H1 (cell line): ENCODE data around the gene EML5. TPM values are rescaled to one million over a fixed set of nuclear protein-coding genes. Genes with fewer than 3 reads are reported as not detected.

Experiments
- CTCF ChIA-PET: fragments of 300-600 bp; sonication (Branson Sonifier 250); formaldehyde crosslinking; loops from one replicate; lab custom pipeline; 2021; ENCODE audit not compliant: partially characterized antibody; lab: Charles Lee
- POLR2A ChIA-PET: fragments of 300-600 bp; sonication (Branson Sonifier 250); formaldehyde crosslinking; loops from one replicate; lab custom pipeline; 2021; ENCODE audit warnings: inconsistent platforms; ENCODE audit not compliant: partially characterized antibody; lab: Charles Lee
- DNase-seq, 2 experiments: peaks; one replicate each; pipeline versions ENCODE4 v3.0.0 to v3.0.0-alpha.2; 2010 to 2022; ENCODE audit warnings: low spot score in 2 of 2, low read depth in 1 of 2, mixed read lengths in 1 of 2
- FAIRE-seq: peaks from 2 replicates; lab custom pipeline; 2011; peaks lifted over from hg19 to GRCh38; lab: Jason Lieb, UNC
- H2AFZ ChIP-seq: 2 replicates; pipeline ENCODE4 v1.8.1; 2012; ENCODE audit warnings: low read length, inconsistent platforms
- H2AK5ac ChIP-seq: 2 replicates; pipeline ENCODE4 v1.6.1; 2013; ENCODE audit warnings: low read depth, low read length
- H2BK120ac ChIP-seq: replicated peaks from 2 replicates; pipeline ENCODE3; 2013; ENCODE audit warnings: low read depth, low read length, inconsistent platforms
- H2BK12ac ChIP-seq: 2 replicates; pipeline ENCODE4 v1.6.1; 2013; ENCODE audit warnings: low read depth, low read length
- H2BK15ac ChIP-seq: 2 replicates; pipeline ENCODE4 v1.6.1; 2013; ENCODE audit warnings: low read length
- H2BK20ac ChIP-seq: 2 replicates; pipeline ENCODE4 v1.6.1; 2013; ENCODE audit warnings: low read length
- H2BK5ac ChIP-seq: 2 replicates; pipeline ENCODE4 v1.6.1; 2013; ENCODE audit warnings: low read depth, low read length
- H3K14ac ChIP-seq: 2 replicates; pipeline ENCODE4 v1.6.1; 2013; ENCODE audit warnings: inconsistent platforms; ENCODE audit not compliant: insufficient read length
- H3K18ac ChIP-seq: 2 replicates; pipeline ENCODE4 v1.6.1; 2013; ENCODE audit warnings: low read length; ENCODE audit errors: extremely low read depth
- H3K23ac ChIP-seq: 2 replicates; pipeline ENCODE4 v1.6.1; 2013; ENCODE audit warnings: inconsistent platforms; ENCODE audit not compliant: insufficient read length
- H3K23me2 ChIP-seq: 2 replicates; pipeline ENCODE4 v1.6.1; 2013; ENCODE audit warnings: low read depth, low read length
- H3K27ac ChIP-seq: 2 replicates; pipeline ENCODE4 v1.6.1; 2011; ENCODE audit warnings: low read depth, low read length, inconsistent platforms
- H3K27me3 ChIP-seq, 4 experiments: replicated peaks in 1 of 4; 1 replicate in 1 of 4; 2 replicates in 3 of 4; pipeline versions ENCODE4 v1.6.1 to v1.8.1; 2011 to 2013; ENCODE audit warnings: low read length in 3 of 4, mild to moderate bottlenecking in 3 of 4, inconsistent platforms in 2 of 4, mixed read lengths in 2 of 4, moderate library complexity in 1 of 4; ENCODE audit not compliant: control insufficient read depth in 3 of 4, insufficient read depth in 3 of 4; ENCODE audit errors: extremely low read depth in 1 of 4
- H3K36me3 ChIP-seq, 4 experiments: 2 replicates each; pipeline versions ENCODE4 v1.6.1 to v1.8.1; 2011 to 2013; ENCODE audit warnings: mild to moderate bottlenecking in 4 of 4, low read length in 3 of 4, moderate library complexity in 2 of 4, control low read depth in 1 of 4, inconsistent platforms in 1 of 4; ENCODE audit not compliant: insufficient read depth in 4 of 4, control insufficient read depth in 2 of 4
- H3K4ac ChIP-seq: replicated peaks from 2 replicates; pipeline ENCODE3; 2013; ENCODE audit warnings: low read length, low read depth, mixed read lengths, inconsistent platforms; ENCODE audit not compliant: insufficient read length
- H3K4me1 ChIP-seq, 4 experiments: replicated peaks in 1 of 4; 1 replicate in 1 of 4; 2 replicates in 3 of 4; pipeline versions ENCODE4 v1.6.1 to v1.8.1; 2011 to 2013; ENCODE audit warnings: low read length in 3 of 4, inconsistent platforms in 2 of 4, mixed read lengths in 1 of 4; ENCODE audit not compliant: insufficient read depth in 4 of 4, control insufficient read depth in 3 of 4
- H3K4me2 ChIP-seq, 2 experiments: 2 replicates each; pipeline versions ENCODE4 v1.6.1 to v1.8.1; 2011 to 2013; ENCODE audit warnings: low read depth in 2 of 2, low read length in 2 of 2, control low read depth in 1 of 2, inconsistent platforms in 1 of 2, mild to moderate bottlenecking in 1 of 2; ENCODE audit not compliant: insufficient read depth in 1 of 2
- H3K4me3 ChIP-seq, 4 experiments: fragments of 200-600, 300-600 bp in 1 of 4; sonication (generic), shearing (Covaris generic), sonication (Bioruptor Twin) in 1 of 4; 2 replicates each; pipeline versions ENCODE4 v1.5.1 to v1.8.1; 2011 to 2016; ENCODE audit warnings: low read length in 4 of 4, low read depth in 3 of 4, control low read depth in 2 of 4, inconsistent platforms in 2 of 4, mild to moderate bottlenecking in 2 of 4, mixed read lengths in 1 of 4, moderate library complexity in 1 of 4; ENCODE audit not compliant: insufficient read depth in 2 of 4; ENCODE audit errors: extremely low read depth in 1 of 4
- H3K56ac ChIP-seq: replicated peaks from 2 replicates; pipeline ENCODE3; 2013; ENCODE audit warnings: low read depth, mild to moderate bottlenecking, mixed read lengths, low read length, inconsistent platforms; ENCODE audit not compliant: insufficient read length
- H3K79me1 ChIP-seq: 2 replicates; pipeline ENCODE4 v1.6.1; 2013; ENCODE audit warnings: low read depth, low read length, control low read depth
- H3K79me2 ChIP-seq, 2 experiments: 2 replicates each; pipeline versions ENCODE4 v1.6.1 to v1.8.1; 2012 to 2013; ENCODE audit warnings: low read length in 2 of 2, mild to moderate bottlenecking in 2 of 2, inconsistent platforms in 1 of 2; ENCODE audit not compliant: insufficient read depth in 2 of 2, control insufficient read depth in 1 of 2
- H3K9ac ChIP-seq, 4 experiments: replicated peaks in 1 of 4; 1 replicate in 1 of 4; 2 replicates in 3 of 4; pipeline versions ENCODE4 v1.6.1 to v1.8.1; 2011 to 2013; ENCODE audit warnings: low read depth in 3 of 4, low read length in 3 of 4, control low read depth in 2 of 4, mild to moderate bottlenecking in 2 of 4, moderate library complexity in 2 of 4, inconsistent platforms in 1 of 4; ENCODE audit errors: extremely low read depth in 1 of 4
- H3K9me3 ChIP-seq, 2 experiments: 2 replicates each; pipeline versions ENCODE4 v1.6.1 to v1.8.1; 2012 to 2013; ENCODE audit warnings: mild to moderate bottlenecking in 2 of 2, moderate library complexity in 2 of 2, control low read depth in 1 of 2, inconsistent platforms in 1 of 2, low read depth in 1 of 2, low read length in 1 of 2, mixed read lengths in 1 of 2; ENCODE audit not compliant: insufficient read depth in 2 of 2
- H4K20me1 ChIP-seq, 2 experiments: replicated peaks in 1 of 2; 2 replicates each; pipeline versions ENCODE3 to v1.8.1; 2011 to 2013; ENCODE audit warnings: inconsistent platforms in 2 of 2, low read length in 2 of 2, mild to moderate bottlenecking in 1 of 2; ENCODE audit not compliant: insufficient read depth in 2 of 2, control insufficient read depth in 1 of 2
- H4K5ac ChIP-seq: 2 replicates; pipeline ENCODE4 v1.6.1; 2013; ENCODE audit warnings: low read length, low read depth, mixed read lengths, inconsistent platforms; ENCODE audit not compliant: insufficient read length
- H4K8ac ChIP-seq: 2 replicates; pipeline ENCODE4 v1.8.0; 2013; ENCODE audit warnings: mild to moderate bottlenecking, moderate library complexity, low read length, inconsistent platforms; ENCODE audit not compliant: insufficient read depth; ENCODE audit errors: extremely low read depth
- H4K91ac ChIP-seq: replicated peaks from 2 replicates; pipeline ENCODE3; 2013; ENCODE audit warnings: low read length, mixed read lengths, inconsistent platforms; ENCODE audit not compliant: insufficient read length
- ATF2 ChIP-seq: IDR thresholded peaks from 2 replicates; pipeline ENCODE4 v1.6.1; 2012; ENCODE audit warnings: low read length, inconsistent platforms
- ATF3 ChIP-seq: IDR thresholded peaks from 2 replicates; pipeline ENCODE4 v1.6.1; 2011; ENCODE audit warnings: low read depth, mild to moderate bottlenecking, low read length; ENCODE audit not compliant: insufficient read depth
- JUND ChIP-seq: IDR thresholded peaks from 2 replicates; pipeline ENCODE4 v1.6.1; 2011; ENCODE audit warnings: mild to moderate bottlenecking, improper control_type of control experiment, low read length
- KDM4A ChIP-seq: IDR thresholded peaks from one replicate; pipeline ENCODE4 v1.7.1; 2012; ENCODE audit warnings: low read depth, mild to moderate bottlenecking, moderate library complexity, low read length, inconsistent platforms; ENCODE audit not compliant: severe bottlenecking
- MAFK ChIP-seq: IDR thresholded peaks from 2 replicates; pipeline ENCODE4 v1.6.1; 2012; ENCODE audit warnings: low read depth, mild to moderate bottlenecking, improper control_type of control experiment, low read length
- MAX ChIP-seq: IDR thresholded peaks from 2 replicates; pipeline ENCODE4 v1.6.1; 2012; ENCODE audit warnings: inconsistent platforms
- PHF8 ChIP-seq: fragments of 200-600 bp; sonication (generic); conservative IDR thresholded peaks from 2 replicates; pipeline ENCODE4 v1.7.1; 2012; ENCODE audit warnings: low read depth, mild to moderate bottlenecking, inconsistent platforms, low read length, moderate library complexity
- SIRT6 ChIP-seq: IDR thresholded peaks from one replicate; pipeline ENCODE4 v1.7.1; 2012; ENCODE audit warnings: low read length, inconsistent platforms
- USF2 ChIP-seq: IDR thresholded peaks from 2 replicates; pipeline ENCODE4 v1.6.1; 2011; ENCODE audit warnings: low read length, improper control_type of control experiment
- WGBS, 2 experiments: shearing (Covaris generic) in 1 of 2; methylation state at CpG; one replicate each; pipeline versions ENCODE4 v1.1.6 to v1.1.7; 2013 to 2015; ENCODE audit warnings: low lambda C conversion rate in 2 of 2, mixed read lengths in 2 of 2, inconsistent platforms in 1 of 2, low coverage in 1 of 2, missing lambda C conversion rate in 1 of 2; ENCODE audit not compliant: insufficient replicate concordance in 2 of 2, insufficient coverage in 1 of 2, insufficient read length in 1 of 2; ENCODE audit errors: extremely low coverage in 1 of 2, missing lambda C conversion rate in 1 of 2; 5-methylcytosine and 5-hydroxymethylcytosine counted together
- polyA plus RNA-seq, 7 experiments: library from polyadenylated mRNA; depleted of rRNA in 3 of 7; stranded (reverse) in 5 of 7; unstranded in 2 of 7; fragments of >200 nt in 5 of 7; fragments of 200-250 nt in 2 of 7; gene quantifications; 1 replicate in 5 of 7; 2 replicates in 1 of 7; 4 replicates in 1 of 7; pipeline versions ENCODE4 v1.2.1 to v1.2.3, GENCODE V29; 2011 to 2013; ENCODE audit warnings: missing spikeins in 2 of 7, mixed read lengths in 2 of 7
- total RNA-seq: library from RNA; stranded (reverse); fragmentation: NEBNext Ultra II Directional; extraction: Animal tissue kit (Norgen Biotek cat#: 25700); gene quantifications from 2 replicates; pipeline ENCODE4 v1.2.1, GENCODE V29; 2021

Gene EML5
- total and polyA plus RNA-seq, 2 of the 8 experiments (the other 6 are each of a cell fraction or from before 2014, with no cell fraction given), result 0.39 to 0.88 TPM

- Histone ChIP-seq H3K9ac (peak overlapping the region in 2 of 4 experiments; percentile 74 to 80; a peak in 4 of 7 replicates), H3K4ac (no peak overlapping the region), H2AK5ac (no peak overlapping the region), H4K8ac (peak overlapping the region; percentile 96; the same call in 1 of the 2 replicates), H3K18ac (no peak overlapping the region), H2AFZ (peak overlapping the region; percentile 100), H3K79me2 (no peaks in the 10 kb centered on the region), H3K23ac (no peak overlapping the region), H2BK5ac (no peak overlapping the region; the same call in 1 of the 2 replicates), H2BK12ac (no peak overlapping the region), H4K91ac (no peak overlapping the region), H3K4me1 (peaks cover 0 to 3% (median 0%) of the 10 kb centered on the region in 4 experiments; a peak in 1 of 7 replicates), H3K14ac (no peak overlapping the region), H2BK15ac (no peak overlapping the region), H3K79me1 (no peaks in the 10 kb centered on the region; the same call in 1 of the 2 replicates), H3K23me2 (peaks cover 5% of the 10 kb centered on the region), H3K9me3 (no peaks in the 10 kb centered on the region), H3K56ac (no peak overlapping the region), H3K4me3 (peak overlapping the region; percentile 75 to 83 (median 76); a peak in 7 of 8 replicates), H3K27ac (peak overlapping the region; percentile 87; the same call in 1 of the 2 replicates), H3K27me3 (no peaks in the 10 kb centered on the region), H2BK20ac (no peak overlapping the region), H2BK120ac (peak overlapping the region; percentile 16), H3K36me3 (no peaks in the 10 kb centered on the region), H4K5ac (no peak overlapping the region), H4K20me1 (no peaks in the 10 kb centered on the region), H3K4me2 (peak overlapping the region; percentile 80 to 85)
- ChIA-PET POLR2A (interaction anchor here (1.3 to 1.7 kb wide), 2 partner anchors 31 to 142 kb away, joined by 3 to 6 read pairs; partner anchors contain the start of gene EML5), CTCF (interaction anchor here (0.8 to 1.3 kb wide), 2 partner anchors 10 to 155 kb away, joined by 3 to 5 read pairs; no protein-coding TSS in a partner anchor)
- no peak for DNase-seq
- WGBS, 2 experiments, result 18% methylated on average over 9 of the region's 9 CpGs; no CpG with 5 or more reads in 1 of the 2 experiments
- FAIRE-seq, result no peak
- TF ChIP-seq USF2, result no peak
- no peak for TF ChIP-seq PHF8
- no peak for TF ChIP-seq ATF2
- no peak for TF ChIP-seq KDM4A
- no peak for TF ChIP-seq ATF3
- no peak for TF ChIP-seq MAX
- TF ChIP-seq SIRT6, result no peak
- no peak for TF ChIP-seq MAFK
- no peak for TF ChIP-seq JUND
Measured at GRCh38 chr14:88823968-88824313, 31.2 kb upstream of the EML5 start.
